ENCODE measurements around the gene ZNF649.

The ZNF649 gene

DNA sequence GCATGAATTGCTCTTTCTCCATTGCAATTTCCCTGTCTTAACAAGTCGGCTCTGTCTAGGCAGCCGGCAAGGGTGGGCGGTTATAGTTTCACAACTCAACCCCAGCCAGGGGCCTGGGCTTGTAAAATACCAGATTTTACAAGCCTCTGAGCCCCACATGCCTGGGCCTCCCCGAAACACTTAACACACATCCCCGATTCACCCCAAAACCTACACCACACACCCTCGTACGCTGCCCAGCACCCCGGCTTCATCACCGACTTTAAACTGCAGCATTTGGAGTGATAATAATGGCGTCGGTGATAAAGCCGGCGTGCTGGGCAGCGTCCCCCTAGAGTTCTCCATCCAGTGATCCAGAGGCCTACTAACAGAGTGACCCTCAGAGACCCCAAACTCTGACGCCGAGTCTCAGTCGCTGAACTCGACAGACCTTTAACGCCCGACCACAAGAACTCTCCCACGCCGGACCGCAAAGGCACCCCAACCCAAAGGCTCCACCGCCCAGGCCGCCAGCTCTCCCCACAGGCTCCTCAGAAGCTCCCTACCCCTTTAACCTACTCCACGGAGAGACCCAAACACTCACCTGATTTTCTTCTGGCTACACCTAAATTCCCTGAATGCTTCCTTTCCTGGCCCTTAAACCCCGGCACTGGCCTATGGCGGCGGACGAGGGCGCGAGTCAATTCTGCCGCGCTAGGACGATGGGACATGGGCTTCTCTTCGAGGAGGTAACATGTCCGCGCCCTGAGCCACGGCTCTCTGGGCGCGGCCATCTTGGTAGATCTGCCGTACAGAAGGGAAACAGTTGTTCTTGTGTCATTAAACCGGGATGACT lies at the start of gene ZNF649:
Gene ZNF649, minus strand, starts transcription at position 687 of the 835 bp plus-strand sequence. CDS start 4,910 bp downstream, outside the sequence.
- POLR2A ChIA-PET = no interaction called here
- Histone ChIP-seq H3K27ac (ENCODE audit: extremely low read depth, low read depth, low read length) (peak within 1 kb of the TSS; percentile 72; the same call in 1 of the 2 replicates), H3K36me3 (ENCODE audit: control insufficient read depth in 2 of 2, insufficient read depth in 1 of 2, low read length in 2 of 2) (peaks cover 16 to 34% of the 10 kb centered on the region in 2 experiments), H3K4me1 (ENCODE audit: control insufficient read depth, insufficient read depth, low read length) (no peaks in the 10 kb centered on the region), H3K4me3 (ENCODE audit: low read depth, low read length) (peak within 1 kb of the TSS; percentile 54), H3K9me3 (ENCODE audit: control insufficient read depth, insufficient read depth, low read depth, low read length) (peaks cover 4% of the 10 kb centered on the region; the same call in 1 of the 2 replicates)
- CTCF ChIA-PET = interaction anchor here (0.7 kb wide), 1 partner anchor 391 kb away, joined by 3 read pairs; no protein-coding TSS in a partner anchor
- TF ChIP-seq AEBP2 (tag by site-specific recombination; IDR thresholded peaks at IDR 0.05; ENCODE audit: borderline replicate concordance) = no peak
- TF ChIP-seq ZNF366 (tag by site-specific recombination; conservative IDR thresholded peaks at IDR 0.05) = no peak
- no peak for TF ChIP-seq ZNF48 (tag by site-specific recombination; IDR thresholded peaks at IDR 0.05)
- no peak for TF ChIP-seq ZNF274 (IDR thresholded peaks at IDR 0.05; ENCODE audit: low read length)
- no peak for TF ChIP-seq ZNF274 (tag by site-specific recombination; IDR thresholded peaks at IDR 0.05; ENCODE audit: borderline replicate concordance)
- TF ChIP-seq, protein P1, sequence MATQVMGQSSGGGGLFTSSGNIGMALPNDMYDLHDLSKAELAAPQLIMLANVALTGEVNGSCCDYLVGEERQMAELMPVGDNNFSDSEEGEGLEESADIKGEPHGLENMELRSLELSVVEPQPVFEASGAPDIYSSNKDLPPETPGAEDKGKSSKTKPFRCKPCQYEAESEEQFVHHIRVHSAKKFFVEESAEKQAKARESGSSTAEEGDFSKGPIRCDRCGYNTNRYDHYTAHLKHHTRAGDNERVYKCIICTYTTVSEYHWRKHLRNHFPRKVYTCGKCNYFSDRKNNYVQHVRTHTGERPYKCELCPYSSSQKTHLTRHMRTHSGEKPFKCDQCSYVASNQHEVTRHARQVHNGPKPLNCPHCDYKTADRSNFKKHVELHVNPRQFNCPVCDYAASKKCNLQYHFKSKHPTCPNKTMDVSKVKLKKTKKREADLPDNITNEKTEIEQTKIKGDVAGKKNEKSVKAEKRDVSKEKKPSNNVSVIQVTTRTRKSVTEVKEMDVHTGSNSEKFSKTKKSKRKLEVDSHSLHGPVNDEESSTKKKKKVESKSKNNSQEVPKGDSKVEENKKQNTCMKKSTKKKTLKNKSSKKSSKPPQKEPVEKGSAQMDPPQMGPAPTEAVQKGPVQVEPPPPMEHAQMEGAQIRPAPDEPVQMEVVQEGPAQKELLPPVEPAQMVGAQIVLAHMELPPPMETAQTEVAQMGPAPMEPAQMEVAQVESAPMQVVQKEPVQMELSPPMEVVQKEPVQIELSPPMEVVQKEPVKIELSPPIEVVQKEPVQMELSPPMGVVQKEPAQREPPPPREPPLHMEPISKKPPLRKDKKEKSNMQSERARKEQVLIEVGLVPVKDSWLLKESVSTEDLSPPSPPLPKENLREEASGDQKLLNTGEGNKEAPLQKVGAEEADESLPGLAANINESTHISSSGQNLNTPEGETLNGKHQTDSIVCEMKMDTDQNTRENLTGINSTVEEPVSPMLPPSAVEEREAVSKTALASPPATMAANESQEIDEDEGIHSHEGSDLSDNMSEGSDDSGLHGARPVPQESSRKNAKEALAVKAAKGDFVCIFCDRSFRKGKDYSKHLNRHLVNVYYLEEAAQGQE (tag by site-specific recombination; IDR thresholded peaks at IDR 0.05) = peak; percentile 37; the same call in 1 of the 2 replicates
- TF ChIP-seq ZFP69B (tag by site-specific recombination; IDR thresholded peaks at IDR 0.05) = peak; percentile 46; the same call in 1 of the 2 replicates
- no peak for TF ChIP-seq GLI2 (tag by site-specific recombination; IDR thresholded peaks at IDR 0.05; ENCODE audit: borderline replicate concordance, low read depth)
- no peak for TF ChIP-seq ZNF133 (tag by site-specific recombination; IDR thresholded peaks at IDR 0.05)
- TF ChIP-seq ZNF664 (tag by site-specific recombination; IDR thresholded peaks at IDR 0.05) = peak; percentile 11; the same call in 1 of the 2 replicates
- peak; percentile 97 for TF ChIP-seq YY2 (tag by site-specific recombination; IDR thresholded peaks at IDR 0.05)
- TF ChIP-seq, protein P2, sequence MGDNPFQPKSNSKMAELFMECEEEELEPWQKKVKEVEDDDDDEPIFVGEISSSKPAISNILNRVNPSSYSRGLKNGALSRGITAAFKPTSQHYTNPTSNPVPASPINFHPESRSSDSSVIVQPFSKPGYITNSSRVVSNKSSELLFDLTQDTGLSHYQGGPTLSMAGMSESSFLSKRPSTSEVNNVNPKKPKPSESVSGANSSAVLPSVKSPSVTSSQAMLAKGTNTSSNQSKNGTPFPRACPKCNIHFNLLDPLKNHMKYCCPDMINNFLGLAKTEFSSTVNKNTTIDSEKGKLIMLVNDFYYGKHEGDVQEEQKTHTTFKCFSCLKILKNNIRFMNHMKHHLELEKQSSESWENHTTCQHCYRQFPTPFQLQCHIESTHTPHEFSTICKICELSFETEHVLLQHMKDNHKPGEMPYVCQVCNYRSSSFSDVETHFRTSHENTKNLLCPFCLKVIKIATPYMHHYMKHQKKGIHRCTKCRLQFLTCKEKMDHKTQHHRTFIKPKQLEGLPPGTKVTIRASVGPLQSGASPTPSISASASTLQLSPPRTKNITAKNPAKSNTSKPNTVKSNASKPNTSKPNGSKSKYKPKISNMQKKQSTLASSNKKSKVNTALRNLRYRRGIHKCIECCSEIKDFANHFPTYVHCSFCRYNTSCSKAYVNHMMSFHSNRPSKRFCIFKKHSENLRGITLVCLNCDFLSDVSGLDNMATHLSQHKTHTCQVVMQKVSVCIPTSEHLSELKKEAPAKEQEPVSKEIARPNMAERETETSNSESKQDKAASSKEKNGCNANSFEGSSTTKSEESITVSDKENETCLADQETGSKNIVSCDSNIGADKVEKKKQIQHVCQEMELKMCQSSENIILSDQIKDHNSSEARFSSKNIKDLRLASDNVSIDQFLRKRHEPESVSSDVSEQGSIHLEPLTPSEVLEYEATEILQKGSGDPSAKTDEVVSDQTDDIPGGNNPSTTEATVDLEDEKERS (tag by site-specific recombination; IDR thresholded peaks at IDR 0.05) = peak; percentile 92
- TF ChIP-seq ZNF473 (tag by site-specific recombination; IDR thresholded peaks at IDR 0.05) = no peak
- TF ChIP-seq ZNF121 (tag by site-specific recombination; IDR thresholded peaks at IDR 0.05) = no peak
- peak; percentile 55; the same call in 1 of the 2 replicates for TF ChIP-seq ZBTB17 (tag by site-specific recombination; IDR thresholded peaks at IDR 0.05)
- TF ChIP-seq ZNF335 (tag by site-specific recombination; conservative IDR thresholded peaks at IDR 0.05) = peak; percentile 98
- TF ChIP-seq ZNF626 (tag by site-specific recombination; IDR thresholded peaks at IDR 0.05) = no peak
- no peak; the same call in 1 of the 2 replicates for TF ChIP-seq ZBTB21 (tag by site-specific recombination; IDR thresholded peaks at IDR 0.05)
- no peak for TF ChIP-seq ZNF433 (tag by site-specific recombination; IDR thresholded peaks at IDR 0.05; ENCODE audit: low read depth)
- TF ChIP-seq ZBTB20 (tag by site-specific recombination; IDR thresholded peaks at IDR 0.05) = peak; percentile 96
- TF ChIP-seq KLF16 (tag by site-specific recombination; IDR thresholded peaks at IDR 0.05) = 0 out of 2 replicates have a peak, but pooled peaks have one; percentile 32
- TF ChIP-seq ZNF501 (tag by site-specific recombination; IDR thresholded peaks at IDR 0.05) = 0 out of 2 replicates have a peak, but pooled peaks have one; percentile 48
- no peak for TF ChIP-seq ZNF416 (tag by site-specific recombination; IDR thresholded peaks at IDR 0.05)
- no peak for TF ChIP-seq ZNF138 (tag by site-specific recombination; IDR thresholded peaks at IDR 0.05; ENCODE audit: borderline replicate concordance)
- no peak for TF ChIP-seq ZIC2 (tag by site-specific recombination; IDR thresholded peaks at IDR 0.05)
